Natural killer cell (primary cell): ENCODE measurements around the gene NMU. TPM values are rescaled to one million over a fixed set of nuclear protein-coding genes. Genes with fewer than 3 reads are reported as not detected.

ENCODE experiments used
- ATAC-seq, 3 donors: fragments of 150-1000 bp in 2 of 3; fragments of 200-7000 bp in 1 of 3; cut with Tn5 transposase; 1 replicate in 1 of 3; 2 replicates in 2 of 3; pipeline ENCODE4 v1.10.0; 2021; ENCODE audit warnings: mild to moderate bottlenecking in 2 of 3, moderate library complexity in 2 of 3
- DNase-seq, 2 donors: peaks; one replicate each; pipeline versions ENCODE4 v3.0.0 to v3.0.0-alpha.2; 2013 to 2021; ENCODE audit warnings: mixed read lengths in 1 of 2
- H3K27ac ChIP-seq: one replicate; pipeline ENCODE4 v1.5.1; 2013; ENCODE audit warnings: mild to moderate bottlenecking, low read length
- H3K27me3 ChIP-seq: one replicate; pipeline ENCODE4 v1.6.1; 2013; ENCODE audit warnings: low read length; ENCODE audit not compliant: control insufficient read depth, insufficient read depth
- H3K36me3 ChIP-seq: one replicate; pipeline ENCODE4 v1.6.1; 2013; ENCODE audit warnings: low read length; ENCODE audit not compliant: control insufficient read depth, insufficient read depth
- H3K4me1 ChIP-seq: one replicate; pipeline ENCODE4 v1.6.1; 2013; ENCODE audit warnings: low read length; ENCODE audit not compliant: control insufficient read depth, insufficient read depth
- H3K4me3 ChIP-seq: one replicate; pipeline ENCODE4 v1.5.1; 2013; ENCODE audit warnings: low read length
- H3K9me3 ChIP-seq: one replicate; pipeline ENCODE4 v1.6.1; 2013; ENCODE audit warnings: low read length; ENCODE audit not compliant: control insufficient read depth, insufficient read depth
- H3K27ac Mint-ChIP-seq, 2 donors: one replicate each; pipeline ENCODE4 v1.8.0; 2022; ENCODE audit warnings: mild to moderate bottlenecking in 2 of 2, mixed read lengths in 2 of 2, moderate library complexity in 1 of 2
- H3K27me3 Mint-ChIP-seq, 2 donors: one replicate each; pipeline ENCODE4 v1.8.0; 2022; ENCODE audit warnings: low read depth in 2 of 2, mixed read lengths in 2 of 2
- H3K36me3 Mint-ChIP-seq: one replicate; pipeline ENCODE4 v1.8.0; 2022; ENCODE audit warnings: mixed read lengths
- H3K4me1 Mint-ChIP-seq, 2 donors: one replicate each; pipeline ENCODE4 v1.8.0; 2022; ENCODE audit warnings: mixed read lengths in 2 of 2
- H3K4me3 Mint-ChIP-seq: one replicate; pipeline ENCODE4 v1.8.0; 2022; ENCODE audit warnings: mild to moderate bottlenecking, moderate library complexity, mixed read lengths
- H3K9me3 Mint-ChIP-seq, 2 donors: one replicate each; pipeline ENCODE4 v1.8.0; 2022; ENCODE audit warnings: mixed read lengths in 2 of 2
- CTCF ChIP-seq: fragments of 200-600 bp; IDR thresholded peaks from one replicate; pipeline ENCODE4 v1.8.0; 2022; ENCODE audit warnings: antibody characterized with exemption
- WGBS: methylation state at CpG from one replicate; pipeline ENCODE4 v1.1.7; 2013; ENCODE audit warnings: missing lambda C conversion rate; ENCODE audit not compliant: insufficient coverage; 5-methylcytosine and 5-hydroxymethylcytosine counted together
- intact Hi-C: fragments of 100-400 bp; cut with micrococcal nuclease; formaldehyde crosslinking; loops from one replicate; pipeline ENCODE4 v1.14.2; 2022
- total RNA-seq, 4 donors: library from RNA; stranded (reverse); fragments of 120-200 nt in 1 of 4; gene quantifications; one replicate each; pipeline versions ENCODE4 v1.2.3 to v1.2.4, GENCODE V29; 2013 to 2022

The NMU gene
- total RNA-seq, 3 donors from 2014 or later (not counting 1 experiment from before 2014, with no cell fraction given) = not detected

GRCh38 chr4:55612341-55612740 is 23.8 kb downstream of the NMU start:
- Histone ChIP-seq H3K27ac (no peak overlapping the region), H3K4me1 (no peaks in the 10 kb centered on the region), H3K9me3 (no peaks in the 10 kb centered on the region), H3K4me3 (no peak overlapping the region), H3K36me3 (no peaks in the 10 kb centered on the region), H3K27me3 (no peaks in the 10 kb centered on the region)
- TF ChIP-seq CTCF = no peak
- Mint-ChIP-seq H3K9me3 (no peaks in the 10 kb centered on the region), H3K27ac (no peak overlapping the region), H3K4me3 (no peak overlapping the region), H3K4me1 (peaks cover 4 to 5% of the 10 kb centered on the region in 2 donors), H3K27me3 (no peaks in the 10 kb centered on the region), H3K36me3 (no peaks in the 10 kb centered on the region)
- 92% methylated on average over 2 of the region's 3 CpGs for WGBS
- DNase-seq = no peak
- intact Hi-C loops = no loop called here
- no peak for ATAC-seq

- DNase-seq = no peak
- intact Hi-C loops = no loop called here
- WGBS = 100% methylated on average over 1 of the region's 3 CpGs
Observed at GRCh38 chr4:55611358-55612059, 24.6 kb downstream of the NMU start.

GRCh38 chr4:55610381-55610780 is 25.7 kb downstream of the NMU start:
- H3K9me3 ChIP-seq = no peaks in the 10 kb centered on the region
- Mint-ChIP-seq H3K36me3 (no peaks in the 10 kb centered on the region), H3K27ac (no peak overlapping the region), H3K27me3 (no peaks in the 10 kb centered on the region), H3K9me3 (no peaks in the 10 kb centered on the region), H3K4me3 (no peak overlapping the region), H3K4me1 (peaks cover 4 to 5% of the 10 kb centered on the region in 2 donors)
- no peak overlapping the region for H3K27ac ChIP-seq
- no peak for ATAC-seq
- no peak for DNase-seq
- 94% methylated on average over 2 of the region's 2 CpGs for WGBS
- no peaks in the 10 kb centered on the region for H3K4me1 ChIP-seq
- no peak overlapping the region for H3K4me3 ChIP-seq
- no peaks in the 10 kb centered on the region for H3K36me3 ChIP-seq
- no peaks in the 10 kb centered on the region for H3K27me3 ChIP-seq
- intact Hi-C loops = no loop called here
- TF ChIP-seq CTCF = no peak

More at GRCh38 chr4:55611358-55612059, 24.6 kb downstream of the NMU start:
- Histone ChIP-seq H3K36me3 (no peaks in the 10 kb centered on the region), H3K27ac (no peak overlapping the region), H3K4me3 (no peak overlapping the region), H3K9me3 (no peaks in the 10 kb centered on the region), H3K27me3 (no peaks in the 10 kb centered on the region), H3K4me1 (no peaks in the 10 kb centered on the region)
- no peaks in the 10 kb centered on the region for H3K27me3 Mint-ChIP-seq
- ATAC-seq = no peak
- H3K9me3 Mint-ChIP-seq = no peaks in the 10 kb centered on the region
- peaks cover 4 to 5% of the 10 kb centered on the region in 2 donors for H3K4me1 Mint-ChIP-seq
- no peak overlapping the region for H3K4me3 Mint-ChIP-seq
- no peak for TF ChIP-seq CTCF
- H3K27ac Mint-ChIP-seq = no peak overlapping the region
- no peaks in the 10 kb centered on the region for H3K36me3 Mint-ChIP-seq

GRCh38 chr4:55609393-55609866 is 26.7 kb downstream of the NMU start:
- H3K36me3 Mint-ChIP-seq = no peaks in the 10 kb centered on the region
- H3K9me3 ChIP-seq = no peaks in the 10 kb centered on the region
- H3K9me3 Mint-ChIP-seq = no peaks in the 10 kb centered on the region
- no peak overlapping the region for H3K4me3 ChIP-seq
- DNase-seq = no peak
- no peaks in the 10 kb centered on the region for H3K36me3 ChIP-seq
- H3K27me3 Mint-ChIP-seq = no peaks in the 10 kb centered on the region
- peaks cover 4 to 5% of the 10 kb centered on the region in 2 donors for H3K4me1 Mint-ChIP-seq
- WGBS = 49% methylated on average over 4 of the region's 6 CpGs
- no peak for ATAC-seq
- TF ChIP-seq CTCF = no peak
- no peaks in the 10 kb centered on the region for H3K27me3 ChIP-seq
- no peak overlapping the region for H3K4me3 Mint-ChIP-seq
- no peaks in the 10 kb centered on the region for H3K4me1 ChIP-seq
- intact Hi-C loops = no loop called here
- H3K27ac ChIP-seq = no peak overlapping the region
- H3K27ac Mint-ChIP-seq = no peak overlapping the region
